Measurements from ENCODE around the gene OSBPL10.

DNA sequence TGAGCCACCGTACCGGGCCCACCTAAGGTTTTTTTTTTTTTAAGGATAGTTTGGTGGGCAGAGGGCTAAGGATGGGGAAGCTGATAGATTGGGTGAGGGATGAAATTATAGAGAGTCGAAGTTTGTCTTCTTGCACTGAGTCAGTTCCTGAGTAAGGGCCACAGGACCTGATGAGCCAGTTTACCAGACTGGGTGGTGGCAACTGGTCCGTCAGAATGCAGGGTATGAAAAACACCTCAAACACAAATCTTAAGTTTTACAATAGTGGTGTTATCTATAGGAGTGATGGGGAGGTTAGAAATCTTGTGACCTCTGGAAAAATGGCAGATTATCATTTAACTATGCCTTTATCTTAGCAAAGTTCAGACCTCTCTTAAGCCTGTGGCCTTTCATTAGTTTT, 3.3 kb upstream of the OSBPL10 start:
- TF ChIP-seq, protein P1, sequence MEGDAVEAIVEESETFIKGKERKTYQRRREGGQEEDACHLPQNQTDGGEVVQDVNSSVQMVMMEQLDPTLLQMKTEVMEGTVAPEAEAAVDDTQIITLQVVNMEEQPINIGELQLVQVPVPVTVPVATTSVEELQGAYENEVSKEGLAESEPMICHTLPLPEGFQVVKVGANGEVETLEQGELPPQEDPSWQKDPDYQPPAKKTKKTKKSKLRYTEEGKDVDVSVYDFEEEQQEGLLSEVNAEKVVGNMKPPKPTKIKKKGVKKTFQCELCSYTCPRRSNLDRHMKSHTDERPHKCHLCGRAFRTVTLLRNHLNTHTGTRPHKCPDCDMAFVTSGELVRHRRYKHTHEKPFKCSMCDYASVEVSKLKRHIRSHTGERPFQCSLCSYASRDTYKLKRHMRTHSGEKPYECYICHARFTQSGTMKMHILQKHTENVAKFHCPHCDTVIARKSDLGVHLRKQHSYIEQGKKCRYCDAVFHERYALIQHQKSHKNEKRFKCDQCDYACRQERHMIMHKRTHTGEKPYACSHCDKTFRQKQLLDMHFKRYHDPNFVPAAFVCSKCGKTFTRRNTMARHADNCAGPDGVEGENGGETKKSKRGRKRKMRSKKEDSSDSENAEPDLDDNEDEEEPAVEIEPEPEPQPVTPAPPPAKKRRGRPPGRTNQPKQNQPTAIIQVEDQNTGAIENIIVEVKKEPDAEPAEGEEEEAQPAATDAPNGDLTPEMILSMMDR (IDR thresholded peaks at IDR 0.05): no peak
- no peak for TF ChIP-seq POLR2A (IDR thresholded peaks at IDR 0.05)
- TF ChIP-seq EP300 (IDR thresholded peaks at IDR 0.05): no peak
- no peak for TF ChIP-seq POLR2AphosphoS5 (IDR thresholded peaks at IDR 0.05)
